Measurements from ENCODE around the gene FBXO28.
A peak's percentile ranks its signal among the peaks of the same experiment; 100 is the strongest.
"Not testable (repeated sequence)": the region's sequence is repeated elsewhere in the genome, so short reads cannot be mapped to it uniquely, and the experiment has no call there.

Gene FBXO28, protein sequence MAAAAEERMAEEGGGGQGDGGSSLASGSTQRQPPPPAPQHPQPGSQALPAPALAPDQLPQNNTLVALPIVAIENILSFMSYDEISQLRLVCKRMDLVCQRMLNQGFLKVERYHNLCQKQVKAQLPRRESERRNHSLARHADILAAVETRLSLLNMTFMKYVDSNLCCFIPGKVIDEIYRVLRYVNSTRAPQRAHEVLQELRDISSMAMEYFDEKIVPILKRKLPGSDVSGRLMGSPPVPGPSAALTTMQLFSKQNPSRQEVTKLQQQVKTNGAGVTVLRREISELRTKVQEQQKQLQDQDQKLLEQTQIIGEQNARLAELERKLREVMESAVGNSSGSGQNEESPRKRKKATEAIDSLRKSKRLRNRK

DNA sequence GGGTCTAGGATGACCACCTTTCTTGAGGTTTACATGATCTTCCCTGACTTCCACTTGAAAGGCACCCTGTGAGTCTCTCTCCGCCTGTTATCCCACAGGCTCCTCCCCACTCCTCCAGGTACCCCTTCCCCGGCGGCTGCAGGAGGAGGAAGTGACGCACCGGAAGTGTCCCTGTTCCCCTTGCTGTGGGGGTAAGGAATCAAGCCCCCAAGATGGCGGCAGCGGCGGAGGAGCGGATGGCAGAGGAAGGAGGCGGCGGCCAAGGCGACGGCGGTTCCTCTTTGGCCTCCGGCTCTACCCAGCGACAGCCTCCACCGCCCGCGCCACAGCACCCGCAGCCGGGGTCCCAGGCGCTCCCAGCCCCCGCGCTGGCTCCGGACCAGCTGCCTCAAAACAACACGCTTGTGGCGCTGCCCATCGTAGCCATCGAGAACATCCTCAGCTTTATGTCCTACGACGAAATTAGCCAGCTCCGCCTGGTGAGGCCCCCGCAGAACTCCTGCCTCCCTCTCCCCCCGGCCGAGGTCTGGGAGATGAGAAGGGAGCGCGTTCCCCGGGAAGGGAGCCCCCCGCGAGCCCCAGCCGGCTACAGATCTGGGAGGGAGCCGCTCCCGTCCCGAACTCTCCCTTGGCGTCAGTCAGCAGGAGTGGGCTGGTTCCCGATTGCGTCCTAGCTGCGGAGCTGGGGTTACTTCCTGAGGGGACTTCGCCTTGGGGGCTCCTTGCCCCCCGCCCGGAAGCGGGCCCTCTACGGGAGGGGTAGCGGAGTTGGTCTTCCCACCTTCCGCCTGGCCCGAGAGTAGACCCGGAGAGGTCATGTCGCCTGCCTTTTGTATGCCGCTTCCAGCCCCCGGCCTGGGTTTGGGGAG, at the start of gene FBXO28:
FBXO28 (plus strand) TSS at position 194 of the 869 bp plus-strand sequence; CDS start at position 213, 19 bp downstream.
- H3K4me3 ChIP-seq (ENCODE audit: low read depth, low read length), result peak within 1 kb of the TSS; percentile 98
- DNase-seq (ENCODE audit: low read depth), result peak; percentile 85

- no peak for DNase-seq (ENCODE audit: low read depth)
- no peak overlapping the region for H3K4me3 ChIP-seq (ENCODE audit: low read depth, low read length)
Measured at GRCh38 chr1:224064150-224064549, 49.8 kb upstream of the FBXO28 start.

DNA sequence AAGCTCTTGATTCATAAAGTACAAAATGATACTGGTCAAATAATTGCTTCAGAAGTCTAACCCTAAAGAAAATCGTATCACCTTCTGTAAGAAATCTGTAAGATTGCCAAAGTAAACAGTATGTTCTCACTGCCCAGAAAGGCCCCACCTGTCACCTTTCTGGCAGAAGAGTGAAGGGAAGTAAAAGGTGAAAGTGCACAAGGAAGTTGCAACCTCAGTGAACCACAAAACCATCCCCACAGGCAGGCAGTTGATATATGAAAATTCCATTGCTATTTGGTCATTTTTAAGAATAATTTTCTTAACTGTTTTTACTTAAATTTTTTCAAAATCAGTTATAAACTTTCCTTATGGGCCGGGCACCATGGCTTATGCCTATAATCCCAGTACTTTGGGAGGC, 48.5 kb upstream of the FBXO28 start:
- no peak for DNase-seq (ENCODE audit: low read depth)

GRCh38 chr1:224067207-224067606, 46.7 kb upstream of the FBXO28 start:
- H3K4me3 ChIP-seq (ENCODE audit: low read depth, low read length), result no peak overlapping the region
- DNase-seq (ENCODE audit: low read depth), result no peak

More for the DNA sequence above, 48.5 kb upstream of the FBXO28 start:
- H3K4me3 ChIP-seq (ENCODE audit: low read depth, low read length), result no peak overlapping the region

DNA sequence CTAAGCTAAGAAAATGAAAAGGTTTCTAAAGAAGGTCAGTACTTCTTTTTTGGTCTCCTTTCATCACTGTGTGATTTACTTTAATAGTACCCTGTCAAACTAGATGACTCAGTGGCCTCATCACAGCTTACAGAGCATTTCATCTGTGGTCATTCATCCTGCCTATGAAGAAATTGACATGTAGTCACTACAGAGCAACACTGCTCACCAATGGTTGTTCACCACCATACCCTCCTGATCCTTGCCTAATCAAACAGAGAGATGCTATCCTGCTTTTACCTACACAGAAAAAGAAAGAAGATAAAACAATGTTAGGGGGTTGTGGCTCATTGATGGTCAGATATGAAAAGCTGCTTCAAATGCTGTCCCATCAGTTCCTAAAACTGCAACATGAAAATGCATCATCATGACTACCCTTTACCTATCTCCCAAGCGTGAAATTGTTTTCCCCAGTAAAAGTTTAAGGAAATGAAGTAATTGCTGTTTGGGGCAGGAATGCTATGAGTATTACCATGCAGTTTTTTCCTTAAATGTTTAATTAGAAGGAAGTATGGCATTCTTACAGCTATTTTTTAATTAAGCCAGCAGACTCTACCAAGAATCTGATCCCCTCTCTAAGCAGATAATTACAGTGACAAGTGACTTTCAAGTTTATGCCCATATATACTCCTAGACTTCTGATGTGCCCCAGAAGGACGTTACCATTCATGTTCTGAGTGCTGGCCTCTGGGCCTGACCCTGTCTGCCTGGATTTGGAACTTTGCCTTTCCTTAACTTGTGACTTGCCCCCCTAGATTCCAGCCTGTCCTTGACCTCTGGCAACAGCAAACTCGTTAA, 46.1 kb upstream of the FBXO28 start:
- peak; percentile 81 for DNase-seq (ENCODE audit: low read depth)
- H3K4me3 ChIP-seq (ENCODE audit: low read depth, low read length), result no peak overlapping the region

DNA sequence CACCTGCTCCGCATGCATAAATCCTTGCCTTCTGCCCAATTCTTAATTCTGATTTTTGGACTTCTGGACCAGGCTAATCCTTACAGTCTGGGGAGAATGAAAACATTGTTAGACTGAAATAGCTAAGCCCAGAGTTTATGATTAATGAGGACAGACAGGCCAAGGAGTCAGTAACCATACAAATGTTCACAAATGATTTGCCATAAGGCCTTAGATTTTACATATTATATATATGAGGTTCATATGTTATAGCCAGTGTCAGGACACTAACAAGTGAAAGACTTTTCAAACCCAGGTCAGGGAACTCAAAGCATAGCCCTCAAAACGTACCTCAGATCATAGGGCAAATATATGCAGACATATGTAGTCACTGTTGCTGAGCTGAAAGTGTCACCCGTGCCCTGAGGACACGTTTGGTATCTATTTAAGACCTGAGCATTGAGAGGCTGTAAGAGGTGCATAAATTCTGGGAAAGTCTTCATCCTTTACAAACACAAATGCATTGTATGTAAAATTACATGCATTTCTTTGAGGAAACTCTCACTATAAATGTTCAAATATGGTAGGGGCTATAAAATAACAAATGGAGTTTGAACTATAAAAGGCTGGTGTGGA, 45.3 kb upstream of the FBXO28 start:
- no peak for DNase-seq (ENCODE audit: low read depth)

DNA sequence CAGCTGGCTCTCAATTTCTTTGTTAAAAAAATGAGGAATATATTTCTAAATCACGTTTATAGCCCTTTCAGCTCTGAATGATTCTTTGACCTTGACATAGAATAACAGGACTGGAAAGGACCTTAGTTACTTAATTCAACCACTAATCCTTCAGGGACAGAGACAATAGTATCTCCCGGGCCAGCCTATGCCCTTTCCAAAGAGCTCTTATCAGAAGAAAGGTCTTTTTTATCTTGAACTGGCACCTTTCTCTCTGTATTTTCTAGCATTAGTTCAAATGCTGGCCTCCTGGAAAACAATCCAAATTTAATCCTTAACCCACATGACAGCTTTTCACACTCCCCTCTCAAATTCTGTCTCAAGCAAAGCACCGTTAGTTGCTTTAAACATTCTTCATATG, 44.8 kb upstream of the FBXO28 start:
- DNase-seq (ENCODE audit: low read depth), result no peak
- no peak overlapping the region for H3K4me3 ChIP-seq (ENCODE audit: low read depth, low read length)

More for the DNA sequence above, 45.3 kb upstream of the FBXO28 start:
- no peak overlapping the region for H3K4me3 ChIP-seq (ENCODE audit: low read depth, low read length)

GRCh38 chr1:224070521-224070920, 43.4 kb upstream of the FBXO28 start:
- DNase-seq (ENCODE audit: low read depth), result no peak
- no peak overlapping the region for H3K4me3 ChIP-seq (ENCODE audit: low read depth, low read length)

- H3K4me3 ChIP-seq (ENCODE audit: low read depth, low read length), result no peak overlapping the region
- DNase-seq (ENCODE audit: low read depth), result no peak
Measured at GRCh38 chr1:224076407-224076806, 37.5 kb upstream of the FBXO28 start.

- DNase-seq (ENCODE audit: low read depth); H3K4me3 ChIP-seq (ENCODE audit: low read depth, low read length): not testable (repeated sequence)
Measured at GRCh38 chr1:224079644-224080043, 34.3 kb upstream of the FBXO28 start.

DNA sequence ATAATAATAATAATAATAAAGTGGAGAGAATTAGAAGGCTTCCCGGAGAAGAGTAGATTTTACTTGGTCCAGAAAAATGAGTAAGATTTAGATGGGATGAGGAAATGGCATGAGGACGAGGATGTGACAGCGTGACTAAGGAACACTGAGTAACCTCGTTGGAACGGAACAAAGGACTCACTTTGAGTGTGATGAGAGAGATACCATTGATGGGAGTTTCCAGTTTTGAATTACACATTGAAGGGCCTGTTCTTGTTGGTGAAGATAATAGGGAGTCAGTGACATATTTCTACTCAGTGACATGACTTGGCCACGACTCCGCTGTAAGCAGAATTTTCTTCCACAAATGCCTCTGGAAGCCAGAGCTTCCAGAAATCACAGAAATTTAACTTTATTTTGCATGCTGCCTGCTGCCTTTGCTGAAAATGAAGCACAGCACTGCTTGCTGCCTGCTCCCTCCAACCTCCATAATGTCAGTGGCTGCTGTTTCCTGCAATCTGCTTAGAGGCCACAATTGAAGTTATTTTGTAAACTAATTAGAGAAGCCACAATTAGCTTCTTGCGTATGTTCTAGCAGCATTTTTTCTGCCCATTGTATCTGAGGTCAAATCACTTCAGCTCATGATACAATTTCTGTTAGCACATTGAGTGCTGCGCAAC, 33.7 kb upstream of the FBXO28 start:
- H3K4me3 ChIP-seq (ENCODE audit: low read depth, low read length), result no peak overlapping the region
- DNase-seq (ENCODE audit: low read depth), result no peak

DNA sequence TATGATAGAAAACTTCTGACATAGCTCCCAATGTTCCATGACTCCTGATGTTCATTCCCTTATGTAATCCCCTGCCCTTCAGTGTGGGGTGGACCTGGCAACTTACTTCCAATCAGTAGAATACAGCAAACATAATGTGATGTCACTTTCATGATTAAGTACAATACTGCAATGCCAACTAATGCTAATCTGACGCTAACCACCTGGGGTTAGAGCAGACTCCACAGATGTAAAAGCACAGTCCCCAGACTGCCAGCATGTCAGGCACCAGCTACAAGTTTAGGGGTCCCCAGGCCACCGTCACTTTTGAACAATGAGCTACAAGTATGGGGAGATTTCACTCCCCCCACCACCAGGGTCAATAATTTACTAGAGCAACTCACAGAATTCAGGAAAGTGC, 32.3 kb upstream of the FBXO28 start:
- DNase-seq (ENCODE audit: low read depth), result no peak
- H3K4me3 ChIP-seq (ENCODE audit: low read depth, low read length), result no peak overlapping the region

GRCh38 chr1:224082146-224082545, 31.8 kb upstream of the FBXO28 start:
- no peak overlapping the region for H3K4me3 ChIP-seq (ENCODE audit: low read depth, low read length)
- peak; percentile 29 for DNase-seq (ENCODE audit: low read depth)

DNA sequence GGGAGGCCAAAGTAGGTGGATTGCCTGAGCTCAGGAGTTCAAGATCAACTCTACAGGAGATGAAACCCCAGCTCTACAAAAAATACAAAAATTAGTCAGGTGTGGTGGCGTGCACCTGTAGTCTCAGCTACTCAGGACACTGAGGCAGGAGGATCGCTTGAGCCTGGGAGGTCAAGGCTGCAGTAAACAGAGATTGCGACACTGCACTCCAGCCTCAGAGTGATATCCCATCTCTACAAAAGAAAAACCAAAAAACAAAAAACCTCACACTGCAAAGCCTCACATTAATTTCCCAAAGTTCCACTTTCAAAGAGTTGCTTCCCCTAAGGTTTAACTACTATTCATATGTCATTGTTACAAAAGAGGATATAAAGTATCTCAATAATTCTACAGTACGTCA, 29.0 kb upstream of the FBXO28 start:
- no peak overlapping the region for H3K4me3 ChIP-seq (ENCODE audit: low read depth, low read length)
- DNase-seq (ENCODE audit: low read depth), result no peak

DNA sequence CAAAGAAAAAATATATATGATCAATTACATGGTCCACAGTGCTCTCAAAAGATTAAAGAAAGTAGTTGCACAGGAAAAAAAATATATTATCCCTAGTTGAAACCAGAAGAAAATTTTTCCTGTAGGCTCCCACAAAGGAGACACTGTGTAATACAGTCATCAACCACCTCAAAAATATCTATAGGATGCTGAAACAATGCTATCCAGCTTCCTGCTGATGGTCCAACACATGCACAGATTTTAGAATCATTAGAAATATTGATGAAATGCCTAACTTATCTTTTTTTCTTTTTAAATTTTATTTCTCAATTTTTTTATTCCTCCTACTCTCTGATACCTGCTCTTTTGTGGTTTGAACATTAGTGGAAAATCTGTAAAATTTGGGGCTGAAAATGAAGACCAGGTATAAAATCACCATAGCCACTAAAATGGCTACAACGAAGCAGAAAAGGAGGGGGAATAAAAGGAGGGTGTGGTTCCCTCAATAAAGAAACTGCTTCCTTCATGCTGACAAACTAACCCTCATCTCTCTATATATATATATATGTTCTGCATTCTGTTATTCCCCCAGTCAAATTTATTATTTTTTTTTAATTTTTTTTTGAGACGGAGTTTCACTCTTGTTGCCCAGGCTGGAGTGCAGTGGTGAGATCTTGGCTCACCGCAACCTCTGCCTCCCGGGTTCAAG, 28.3 kb upstream of the FBXO28 start:
- H3K4me3 ChIP-seq (ENCODE audit: low read depth, low read length), result no peak overlapping the region
- DNase-seq (ENCODE audit: low read depth), result no peak

GRCh38 chr1:224087286-224087794, 26.6 kb upstream of the FBXO28 start:
- no peak overlapping the region for H3K4me3 ChIP-seq (ENCODE audit: low read depth, low read length)
- no peak for DNase-seq (ENCODE audit: low read depth)

DNA sequence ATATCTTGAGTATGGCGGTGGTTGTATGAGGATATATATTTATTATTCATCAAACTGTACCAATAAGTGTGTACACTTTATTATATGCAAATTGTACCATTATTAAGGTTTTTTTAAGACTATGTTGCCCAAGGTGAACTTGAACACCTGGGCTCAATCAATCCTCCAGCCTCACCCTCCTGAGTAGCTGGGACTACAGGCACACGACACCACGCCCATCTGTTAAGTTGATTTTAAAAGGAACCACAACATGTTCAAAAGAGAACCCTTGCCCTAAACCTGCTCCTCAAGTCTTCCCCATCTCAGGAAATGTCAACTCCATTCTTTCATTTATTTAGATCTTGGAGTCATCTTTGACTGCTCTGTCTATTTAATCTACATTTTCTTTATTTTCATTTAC, 24.3 kb upstream of the FBXO28 start:
- no peak for DNase-seq (ENCODE audit: low read depth)
- H3K4me3 ChIP-seq (ENCODE audit: low read depth, low read length), result no peak overlapping the region

DNA sequence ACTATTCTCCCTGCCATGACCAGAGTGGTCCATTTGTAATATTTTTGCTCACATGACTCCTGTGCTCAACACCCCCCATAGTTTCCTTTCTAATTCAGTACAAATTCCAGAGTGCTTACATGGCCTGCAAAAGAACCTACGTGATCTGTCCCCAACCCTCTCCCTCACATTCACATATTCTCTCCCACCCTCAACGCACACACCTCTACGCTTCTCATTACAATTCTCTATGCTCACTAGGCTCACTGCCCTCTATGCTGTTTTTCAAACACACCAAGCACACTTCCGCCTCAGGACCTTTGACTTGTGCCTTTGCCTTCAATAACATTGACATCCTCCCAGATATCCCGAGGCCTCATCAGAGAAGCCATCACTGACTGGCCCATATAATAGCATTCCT, 23.8 kb upstream of the FBXO28 start:
- no peak overlapping the region for H3K4me3 ChIP-seq (ENCODE audit: low read depth, low read length)
- DNase-seq (ENCODE audit: low read depth), result no peak

All from skeletal muscle cell (primary cell).